Measurements from ENCODE around the gene CD96.
A peak's percentile ranks its signal among the peaks of the same experiment; 100 is the strongest.
"Not testable (repeated sequence)": the region's sequence is repeated elsewhere in the genome, so short reads cannot be mapped to it uniquely, and the experiment has no call there.

Gene CD96

DNA sequence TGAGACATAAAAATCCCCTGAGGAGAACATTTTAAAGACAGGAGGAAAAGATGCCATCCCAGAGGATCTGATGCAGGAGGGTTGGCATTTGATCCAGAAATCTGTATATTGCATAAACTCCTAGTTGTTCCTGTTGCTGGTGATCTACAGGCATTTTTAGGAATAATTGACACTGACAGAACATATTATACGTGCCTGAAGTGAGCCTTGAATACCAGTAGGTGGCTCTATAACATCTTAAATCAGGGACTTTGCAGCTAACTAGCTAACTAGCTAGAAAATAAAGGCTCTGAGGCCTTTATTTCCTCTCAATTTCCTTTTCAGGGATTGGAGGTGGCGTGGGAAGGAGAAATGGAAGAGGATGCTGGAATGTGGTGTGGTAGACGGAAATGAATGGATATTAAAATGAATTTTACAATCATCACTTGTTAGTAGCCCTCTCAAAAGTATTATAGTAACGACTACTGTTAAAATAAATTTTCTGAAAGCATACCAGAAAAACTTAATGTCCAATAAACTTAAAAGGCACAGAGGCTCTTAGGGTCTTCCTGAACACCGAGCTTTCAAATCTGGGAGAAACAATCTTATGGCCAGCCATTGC is 127.0 kb downstream of the CD96 start:
- H3K36me3 ChIP-seq (ENCODE audit: low read depth): no peaks in the 10 kb centered on the region
- peaks cover 22% of the 10 kb centered on the region for H3K4me1 ChIP-seq (ENCODE audit: insufficient read depth, poor library complexity, severe bottlenecking)
- DNase-seq (ENCODE audit: low spot score) (no peak), ATAC-seq (ENCODE audit: low read depth) (peak; percentile 78)
- H3K9me3 ChIP-seq (ENCODE audit: severe bottlenecking): no peaks in the 10 kb centered on the region
- H3K27me3 ChIP-seq (ENCODE audit: insufficient read depth, poor library complexity, severe bottlenecking): no peaks in the 10 kb centered on the region
- no peak overlapping the region for H3K4me3 ChIP-seq (ENCODE audit: severe bottlenecking)
- TF ChIP-seq, protein P1, sequence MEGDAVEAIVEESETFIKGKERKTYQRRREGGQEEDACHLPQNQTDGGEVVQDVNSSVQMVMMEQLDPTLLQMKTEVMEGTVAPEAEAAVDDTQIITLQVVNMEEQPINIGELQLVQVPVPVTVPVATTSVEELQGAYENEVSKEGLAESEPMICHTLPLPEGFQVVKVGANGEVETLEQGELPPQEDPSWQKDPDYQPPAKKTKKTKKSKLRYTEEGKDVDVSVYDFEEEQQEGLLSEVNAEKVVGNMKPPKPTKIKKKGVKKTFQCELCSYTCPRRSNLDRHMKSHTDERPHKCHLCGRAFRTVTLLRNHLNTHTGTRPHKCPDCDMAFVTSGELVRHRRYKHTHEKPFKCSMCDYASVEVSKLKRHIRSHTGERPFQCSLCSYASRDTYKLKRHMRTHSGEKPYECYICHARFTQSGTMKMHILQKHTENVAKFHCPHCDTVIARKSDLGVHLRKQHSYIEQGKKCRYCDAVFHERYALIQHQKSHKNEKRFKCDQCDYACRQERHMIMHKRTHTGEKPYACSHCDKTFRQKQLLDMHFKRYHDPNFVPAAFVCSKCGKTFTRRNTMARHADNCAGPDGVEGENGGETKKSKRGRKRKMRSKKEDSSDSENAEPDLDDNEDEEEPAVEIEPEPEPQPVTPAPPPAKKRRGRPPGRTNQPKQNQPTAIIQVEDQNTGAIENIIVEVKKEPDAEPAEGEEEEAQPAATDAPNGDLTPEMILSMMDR (IDR thresholded peaks at IDR 0.05; ENCODE audit: poor library complexity, severe bottlenecking): peak; percentile 87
- H3K27ac ChIP-seq (ENCODE audit: poor library complexity, severe bottlenecking): peak overlapping the region; percentile 84

DNA sequence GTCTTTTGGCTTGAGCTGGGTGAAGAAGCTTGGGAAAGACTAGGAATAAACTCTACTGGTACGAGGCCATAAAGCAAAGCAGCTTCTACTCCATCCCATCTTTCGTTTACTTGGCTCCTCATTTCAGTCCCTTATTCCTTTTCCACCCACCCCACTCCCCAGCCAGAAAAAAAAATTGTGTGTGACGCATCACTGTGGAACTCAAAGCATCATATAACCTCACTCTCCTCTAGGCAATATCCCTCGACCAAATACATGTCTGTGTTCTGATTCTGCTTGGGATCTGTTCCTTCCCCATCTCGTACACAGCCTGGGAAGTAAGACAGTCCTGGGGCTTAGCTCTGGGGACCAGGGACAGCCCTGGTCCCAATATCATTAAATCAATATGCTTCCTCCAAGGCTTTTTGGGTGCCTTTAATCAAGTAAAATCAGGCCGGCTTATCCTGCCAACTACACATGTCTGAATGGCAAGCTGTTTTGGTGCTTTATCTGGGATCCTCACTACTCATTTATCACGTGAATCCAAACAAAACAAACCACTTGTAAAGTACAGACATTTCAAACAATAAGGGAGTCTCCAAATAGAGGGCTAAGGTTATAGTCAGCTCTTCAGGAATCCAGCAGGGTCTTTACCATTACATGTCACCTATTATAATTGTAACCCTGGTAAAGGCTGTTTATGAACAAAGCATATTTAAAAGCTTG is 128.1 kb downstream of the CD96 start:
- TF ChIP-seq, protein P1 (IDR thresholded peaks at IDR 0.05; ENCODE audit: poor library complexity, severe bottlenecking): no peak
- H3K36me3 ChIP-seq (ENCODE audit: low read depth): no peaks in the 10 kb centered on the region
- ATAC-seq (ENCODE audit: low read depth): no peak
- no peaks in the 10 kb centered on the region for H3K9me3 ChIP-seq (ENCODE audit: severe bottlenecking)
- DNase-seq (ENCODE audit: low spot score): no peak
- no peaks in the 10 kb centered on the region for H3K27me3 ChIP-seq (ENCODE audit: insufficient read depth, poor library complexity, severe bottlenecking)
- H3K4me3 ChIP-seq (ENCODE audit: severe bottlenecking): no peak overlapping the region
- peak overlapping the region; percentile 84 for H3K27ac ChIP-seq (ENCODE audit: poor library complexity, severe bottlenecking)
- peaks cover 22% of the 10 kb centered on the region for H3K4me1 ChIP-seq (ENCODE audit: insufficient read depth, poor library complexity, severe bottlenecking)

DNA sequence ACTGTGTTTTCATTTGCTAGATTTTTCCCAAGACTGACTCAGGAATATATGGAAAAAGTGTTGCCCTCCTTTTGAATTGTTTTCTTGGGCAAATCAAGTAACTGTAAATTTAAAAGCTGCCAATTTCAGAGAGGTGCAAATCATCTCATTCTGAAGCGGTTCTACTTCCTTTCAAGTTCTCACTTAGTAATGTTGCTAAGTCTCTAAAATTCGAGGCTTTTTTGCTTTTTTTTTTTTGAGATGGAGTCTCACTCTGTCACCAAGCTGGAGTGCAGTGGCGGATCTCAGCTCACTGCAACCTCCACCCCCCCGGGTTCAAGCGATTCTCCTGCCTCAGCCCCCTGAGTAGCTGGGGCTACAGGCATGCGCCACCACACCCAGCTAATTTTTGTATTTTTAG is 130.5 kb downstream of the CD96 start:
- not testable (repeated sequence) for H3K36me3 ChIP-seq (ENCODE audit: low read depth); H3K27ac ChIP-seq (ENCODE audit: poor library complexity, severe bottlenecking); ATAC-seq (ENCODE audit: low read depth); H3K27me3 ChIP-seq (ENCODE audit: insufficient read depth, poor library complexity, severe bottlenecking); H3K4me3 ChIP-seq (ENCODE audit: severe bottlenecking); DNase-seq (ENCODE audit: low spot score); H3K9me3 ChIP-seq (ENCODE audit: severe bottlenecking)
- peaks cover 28% of the 10 kb centered on the region for H3K4me1 ChIP-seq (ENCODE audit: insufficient read depth, poor library complexity, severe bottlenecking)

DNA sequence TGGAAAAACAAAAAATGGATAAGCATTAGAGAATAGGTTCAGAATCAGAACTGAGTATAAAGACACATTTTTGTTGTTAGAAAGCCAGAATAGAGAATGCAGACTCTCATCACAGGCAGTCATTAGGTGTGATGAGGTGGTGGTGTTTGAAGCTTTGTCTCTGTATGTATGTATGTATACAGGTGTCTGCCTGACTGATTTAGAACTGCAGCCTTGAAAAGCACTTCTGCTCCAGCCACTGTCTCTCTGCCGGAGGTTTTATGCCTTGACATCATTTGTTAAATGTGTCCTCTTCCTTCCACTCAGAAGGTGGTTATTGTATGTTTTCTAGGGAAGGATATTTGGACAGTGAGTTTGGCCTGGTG is 133.8 kb downstream of the CD96 start:
- Histone ChIP-seq H3K4me1 (ENCODE audit: insufficient read depth, poor library complexity, severe bottlenecking) (peaks cover 14% of the 10 kb centered on the region), H3K4me3 (ENCODE audit: severe bottlenecking) (peak overlapping the region; percentile 44), H3K36me3 (ENCODE audit: low read depth) (no peaks in the 10 kb centered on the region), H3K9me3 (ENCODE audit: severe bottlenecking) (no peaks in the 10 kb centered on the region), H3K27me3 (ENCODE audit: insufficient read depth, poor library complexity, severe bottlenecking) (no peaks in the 10 kb centered on the region), H3K27ac (ENCODE audit: poor library complexity, severe bottlenecking) (peak overlapping the region; percentile 87)
- ATAC-seq (ENCODE audit: low read depth) (no peak), DNase-seq (ENCODE audit: low spot score) (no peak)
- TF ChIP-seq, protein P1 (IDR thresholded peaks at IDR 0.05; ENCODE audit: poor library complexity, severe bottlenecking): no peak

DNA sequence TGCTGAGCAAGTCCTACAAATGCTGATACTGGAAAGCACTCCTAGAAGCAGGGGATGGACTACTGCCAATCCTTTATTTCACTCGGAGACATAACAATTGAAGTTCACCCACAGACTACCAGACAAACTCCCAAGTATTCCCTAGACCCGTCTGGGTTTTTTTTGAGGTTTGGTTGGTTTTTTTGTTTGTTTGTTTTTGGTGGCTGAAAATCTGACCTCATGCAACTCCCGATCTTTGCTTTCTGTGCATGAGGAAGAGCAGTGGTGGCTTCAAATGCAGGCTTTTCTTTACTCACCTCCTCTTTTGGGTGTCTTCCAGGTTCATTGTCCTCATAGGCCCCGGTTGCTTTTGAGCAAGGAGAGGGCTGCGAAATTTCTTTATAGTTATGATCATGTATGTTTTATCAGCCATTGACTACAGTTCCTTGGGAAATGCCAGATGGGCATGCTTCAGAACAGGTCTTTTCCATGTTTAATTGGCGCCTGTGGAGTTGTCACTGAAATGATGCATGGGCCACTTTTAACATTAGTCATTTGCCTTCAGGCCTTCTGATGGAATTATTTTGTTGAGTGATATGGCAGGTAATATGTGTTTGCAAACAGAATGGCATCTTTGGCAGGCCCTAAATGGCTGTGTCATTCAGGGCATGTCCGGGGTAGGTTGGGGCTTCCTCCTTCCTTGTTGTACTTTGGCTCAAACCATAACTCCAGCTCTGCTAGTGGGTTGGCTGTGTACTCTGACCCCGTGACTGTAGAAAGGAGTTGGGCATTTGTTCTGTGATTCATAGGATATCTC is 134.4 kb downstream of the CD96 start:
- DNase-seq (ENCODE audit: low spot score): peak; percentile 89
- Histone ChIP-seq H3K9me3 (ENCODE audit: severe bottlenecking) (no peaks in the 10 kb centered on the region), H3K27me3 (ENCODE audit: insufficient read depth, poor library complexity, severe bottlenecking) (no peaks in the 10 kb centered on the region), H3K4me3 (ENCODE audit: severe bottlenecking) (peak overlapping the region; percentile 44), H3K36me3 (ENCODE audit: low read depth) (no peaks in the 10 kb centered on the region), H3K4me1 (ENCODE audit: insufficient read depth, poor library complexity, severe bottlenecking) (peaks cover 14% of the 10 kb centered on the region), H3K27ac (ENCODE audit: poor library complexity, severe bottlenecking) (peak overlapping the region; percentile 87)
- TF ChIP-seq, protein P1 (IDR thresholded peaks at IDR 0.05; ENCODE audit: poor library complexity, severe bottlenecking): no peak
- peak; percentile 77 for ATAC-seq (ENCODE audit: low read depth)
